ENCODE results near the gene EML4. TPM values are rescaled to one million over a fixed set of nuclear protein-coding genes. Genes with fewer than 3 reads are reported as not detected.

EML4 gene
- total and polyA plus RNA-seq, 2 of the 13 experiments (the other 11 are each of a cell fraction or from before 2014, with no cell fraction given): 243 to 476 TPM

GRCh38 chr2:42196403-42197267 is 27.5 kb downstream of the EML4 start (continued):
- no peak for TF ChIP-seq ZNF251 (CRISPR knock-in tag; IDR thresholded peaks at IDR 0.05)
- no peak for TF ChIP-seq KLF15 (CRISPR knock-in tag; IDR thresholded peaks at IDR 0.05; ENCODE audit: borderline replicate concordance)
- no peak for TF ChIP-seq ZNF367 (CRISPR knock-in tag; IDR thresholded peaks at IDR 0.05; ENCODE audit: borderline replicate concordance)
- TF ChIP-seq HINFP (CRISPR knock-in tag; IDR thresholded peaks at IDR 0.05; ENCODE audit: low read depth): no peak
- TF ChIP-seq SMARCC2 (IDR thresholded peaks at IDR 0.05): no peak
- no peak for TF ChIP-seq ZNF343 (CRISPR knock-in tag; IDR thresholded peaks at IDR 0.05)
- no peak for TF ChIP-seq THAP8 (CRISPR knock-in tag; IDR thresholded peaks at IDR 0.05; ENCODE audit: borderline replicate concordance)
- TF ChIP-seq ZNF468 (CRISPR knock-in tag; IDR thresholded peaks at IDR 0.05): no peak
- 0 out of 2 replicates have a peak, but pooled peaks have one; percentile 23 for TF ChIP-seq ZBTB33 (CRISPR knock-in tag; IDR thresholded peaks at IDR 0.05)
- TF ChIP-seq ZXDC (CRISPR knock-in tag; IDR thresholded peaks at IDR 0.05): no peak
- no peak for TF ChIP-seq ZBTB8A (CRISPR knock-in tag; IDR thresholded peaks at IDR 0.05; ENCODE audit: borderline replicate concordance, low read depth)
- no peak; the same call in 1 of the 2 replicates for TF ChIP-seq CBX5 (CRISPR knock-in tag; IDR thresholded peaks at IDR 0.05; ENCODE audit: borderline replicate concordance)
- no peak for TF ChIP-seq TMF1 (CRISPR knock-in tag; IDR thresholded peaks at IDR 0.05; ENCODE audit: low read depth)
- no peak for TF ChIP-seq ZNF484 (CRISPR knock-in tag; IDR thresholded peaks at IDR 0.05; ENCODE audit: borderline replicate concordance, low read depth)
- no peak for TF ChIP-seq SRF (IDR thresholded peaks at IDR 0.05; ENCODE audit: low read depth, low read length)
- no peak for TF ChIP-seq MLLT10 (CRISPR knock-in tag; IDR thresholded peaks at IDR 0.05)
- TF ChIP-seq RFXANK (CRISPR knock-in tag; IDR thresholded peaks at IDR 0.05): peak; percentile 65; the same call in 1 of the 2 replicates
- no peak for TF ChIP-seq CBX2 (IDR thresholded peaks at IDR 0.05; ENCODE audit: low read depth, low read length)
- TF ChIP-seq CBX2 (CRISPR knock-in tag; IDR thresholded peaks at IDR 0.05; ENCODE audit: low read depth): no peak
- no peak for TF ChIP-seq ZNF766 (CRISPR knock-in tag; IDR thresholded peaks at IDR 0.05; ENCODE audit: borderline replicate concordance)
- no peak for TF ChIP-seq PLSCR1 (CRISPR knock-in tag; IDR thresholded peaks at IDR 0.05; ENCODE audit: borderline replicate concordance)
- TF ChIP-seq ARID2 (CRISPR knock-in tag; IDR thresholded peaks at IDR 0.05; ENCODE audit: borderline replicate concordance): no peak

Measured in HepG2 (cell line).